GM23248 (cell line): ENCODE measurements around the gene FRZB.

Experiments used
- EZH2 ChIP-seq: fragments of 200-600 bp; sonication (generic); IDR thresholded peaks from 2 replicates; pipeline ENCODE4 v1.6.1; 2018; ENCODE audit warnings: antibody characterized with exemption, mild to moderate bottlenecking; ENCODE audit not compliant: insufficient read depth, poor library complexity, severe bottlenecking
- EZH2phosphoT487 ChIP-seq: fragments of 200-600 bp; sonication (generic); IDR thresholded peaks from 2 replicates; pipeline ENCODE4 v1.6.1; 2018; ENCODE audit warnings: antibody characterized with exemption, moderate library complexity, mild to moderate bottlenecking, low read depth; ENCODE audit not compliant: insufficient read depth

- no peak for TF ChIP-seq EZH2
- TF ChIP-seq EZH2phosphoT487: no peak
Measured at GRCh38 chr2:182887093-182887492, 20.7 kb upstream of the FRZB start.
